Activated CD4-positive, alpha-beta T cell treated with anti-CD3 and anti-CD28 coated beads for 24 hours (primary cell): Measurements from ENCODE around the gene CES2.
"Not testable (repeated sequence)": the region's sequence is repeated elsewhere in the genome, so short reads cannot be mapped to it uniquely, and the experiment has no call there.

Experiments
- DNase-seq, 2 donors: peaks; one replicate each; pipeline ENCODE4 v3.0.0-alpha.2; 2020; ENCODE audit warnings: low read depth in 2 of 2

CES2 gene

GRCh38 chr16:66935314-66936011 lies at the start of gene CES2:
Gene CES2, plus strand, starts transcription at chr16:66935516. Its CDS starts 120 bp downstream, at chr16:66935636.
- DNase-seq, result no peak

- no peak for DNase-seq
Observed at GRCh38 chr16:66886321-66886720, 49.0 kb upstream of the CES2 start.

GRCh38 chr16:66886914-66887313 lies 48.4 kb upstream of the CES2 start:
- no peak for DNase-seq

- no peak for DNase-seq
Observed at GRCh38 chr16:66888647-66889615, 46.4 kb upstream of the CES2 start.

GRCh38 chr16:66889622-66890021 lies 45.7 kb upstream of the CES2 start:
- DNase-seq, result no peak

GRCh38 chr16:66890799-66891198 lies 44.5 kb upstream of the CES2 start:
- no peak for DNase-seq

GRCh38 chr16:66891360-66891759 lies 44.0 kb upstream of the CES2 start:
- no peak for DNase-seq

- DNase-seq, result no peak
Observed at GRCh38 chr16:66891797-66892196, 43.5 kb upstream of the CES2 start.

GRCh38 chr16:66894055-66894454 lies 41.3 kb upstream of the CES2 start:
- no peak for DNase-seq

GRCh38 chr16:66894948-66895688 lies 40.2 kb upstream of the CES2 start:
- DNase-seq, result peak in 1 of 2 donors; percentile 30

- no peak for DNase-seq
Observed at GRCh38 chr16:66895689-66895979, 39.7 kb upstream of the CES2 start.

- DNase-seq, result no peak
Observed at GRCh38 chr16:66895999-66896398, 39.3 kb upstream of the CES2 start.

GRCh38 chr16:66896682-66897081 lies 38.6 kb upstream of the CES2 start:
- DNase-seq, result not testable (repeated sequence)

GRCh38 chr16:66898207-66898606 lies 37.1 kb upstream of the CES2 start:
- no peak for DNase-seq

GRCh38 chr16:66898933-66899309 lies 36.4 kb upstream of the CES2 start:
- no peak for DNase-seq

- no peak for DNase-seq
Observed at GRCh38 chr16:66899310-66899944, 35.9 kb upstream of the CES2 start.

- no peak for DNase-seq
Observed at GRCh38 chr16:66899945-66900710, 35.2 kb upstream of the CES2 start.

GRCh38 chr16:66900721-66901441 lies 34.4 kb upstream of the CES2 start:
- no peak for DNase-seq

GRCh38 chr16:66901626-66902025 lies 33.7 kb upstream of the CES2 start:
- no peak for DNase-seq
